Activated CD8-positive, alpha-beta T cell treated with anti-CD3 and anti-CD28 coated beads for 36 hours (primary cell): ENCODE measurements around the gene METAP1. TPM values are rescaled to one million over a fixed set of nuclear protein-coding genes. Genes with fewer than 3 reads are reported as not detected.

Experiments used
- microRNA-seq: library from miRNA; unstranded; fragments of <30 nt; microRNA quantifications from one replicate; pipeline ENCODE4 v1.2.0, GENCODE V29; 2022; ENCODE audit warnings: borderline microRNAs expressed, borderline replicate concordance
- total RNA-seq, 2 experiments: library from RNA; stranded (reverse); gene quantifications; one replicate each; pipeline ENCODE4 v1.2.3, GENCODE V29; 2021

METAP1 gene
- total RNA-seq, 2 experiments from 2014 or later: 67.1 to 70.4 TPM

Small RNA genes within 50 kb of the gene (microRNA-seq; reads per million reads assigned to microRNA genes)
- 2.7 reads per million for gene MIR3684

Other genes starting within 250 kb of the METAP1 start
- gene EIF4E, start 66.6 kb upstream of the METAP1 start, total RNA-seq: 100 to 1,000 TPM; 118 to 121 TPM
- 100 to 1,000 TPM; 114 to 118 TPM for gene ADH5, start 93.1 kb downstream of the METAP1 start, total RNA-seq
- gene ADH4, start 148.6 kb downstream of the METAP1 start, total RNA-seq: not detected
- gene ADH6, start 223.5 kb downstream of the METAP1 start, total RNA-seq: not detected